ENCODE results near the gene FOXA2.

Gene FOXA2

DNA sequence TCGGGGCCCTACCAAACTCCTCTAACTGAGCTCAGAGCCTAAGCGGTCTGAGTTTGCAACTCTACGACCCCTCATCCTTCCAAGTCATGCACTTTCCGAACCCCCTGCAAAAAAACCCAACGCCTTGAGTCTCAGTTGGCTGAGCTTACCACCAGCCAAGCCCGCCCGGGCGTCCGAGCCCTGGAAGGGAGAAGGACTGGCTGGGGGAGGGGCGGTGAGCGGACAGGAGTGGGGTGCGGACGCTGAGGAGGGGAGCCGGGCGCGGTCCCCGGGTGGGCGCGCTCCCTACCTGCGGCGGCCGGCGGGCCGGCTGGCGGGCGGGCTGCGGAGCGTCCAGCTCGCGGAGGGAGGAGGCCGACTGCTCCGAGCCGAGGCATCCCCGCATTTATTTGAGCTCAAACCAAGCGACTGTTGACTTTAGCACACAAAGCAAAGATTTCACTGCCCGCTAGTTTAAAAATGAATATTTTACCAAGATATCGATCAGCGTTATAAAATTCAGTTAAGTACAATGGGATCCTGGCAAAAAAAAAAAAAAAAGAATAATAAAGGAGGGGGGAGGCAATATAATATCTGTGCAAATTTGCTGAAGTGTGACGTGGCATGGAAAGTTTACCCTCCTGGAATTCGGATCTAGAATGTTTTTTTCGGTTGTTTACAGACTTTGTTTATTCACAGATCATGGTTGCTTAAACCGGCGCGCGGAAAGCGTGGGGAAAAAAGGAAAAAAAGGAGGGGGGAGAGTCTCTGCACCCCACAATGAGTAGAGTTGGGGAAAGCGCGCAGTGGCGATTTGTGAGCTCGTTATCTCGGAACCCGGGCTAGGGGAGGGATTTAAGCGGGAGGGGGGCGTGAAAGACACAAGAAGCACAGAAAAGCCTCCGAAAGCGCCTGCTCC lies 5.9 kb downstream of the FOXA2 start:
- no peaks in the 10 kb centered on the region for H3K9me3 Mint-ChIP-seq (ENCODE audit: low read depth)

DNA sequence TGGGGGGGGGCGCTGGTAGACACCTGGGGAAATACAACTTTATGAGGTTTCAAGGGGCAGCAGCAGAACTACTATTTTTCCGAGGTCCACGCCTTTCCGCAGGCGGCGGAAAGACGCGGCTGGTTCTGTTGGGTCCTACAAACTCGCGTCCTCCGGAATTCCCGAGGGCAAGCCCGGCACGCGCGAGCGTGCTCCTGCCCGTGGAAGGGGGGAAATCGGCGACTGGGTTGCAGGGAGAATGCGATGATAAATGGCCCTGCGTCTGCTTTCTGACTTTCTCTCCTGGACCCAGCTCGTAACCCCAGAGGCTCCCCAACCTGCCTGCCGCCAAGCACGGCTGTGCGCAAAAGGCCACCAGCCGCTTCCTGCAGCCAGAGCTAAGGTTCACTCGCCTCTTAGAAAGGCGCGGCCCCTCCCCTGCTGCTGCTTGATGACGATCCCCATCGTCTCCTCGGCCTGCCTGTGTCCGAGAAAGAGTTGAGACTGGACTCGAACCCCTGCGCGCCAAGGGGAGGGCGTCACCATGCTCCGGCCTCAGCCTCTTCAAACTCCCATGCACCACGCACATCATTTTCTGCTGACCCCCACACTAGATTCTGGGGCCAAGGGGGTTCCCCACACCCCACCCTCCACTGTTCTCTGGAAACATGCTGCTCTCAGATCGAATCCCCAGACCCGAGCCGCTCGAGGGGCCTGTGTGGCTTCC lies 6.7 kb downstream of the FOXA2 start:
- Mint-ChIP-seq H3K27me3 (peaks cover 55% of the 10 kb centered on the region), H3K36me3 (no peaks in the 10 kb centered on the region), H3K4me3 (no peak overlapping the region), H3K9me3 (ENCODE audit: low read depth) (no peaks in the 10 kb centered on the region), H3K4me1 (ENCODE audit: low read depth) (peaks cover 2% of the 10 kb centered on the region), H3K27ac (no peak overlapping the region)

More for the DNA sequence above, 5.9 kb downstream of the FOXA2 start:
- H3K27ac Mint-ChIP-seq: no peak overlapping the region
- peaks cover 2% of the 10 kb centered on the region for H3K4me1 Mint-ChIP-seq (ENCODE audit: low read depth)
- H3K27me3 Mint-ChIP-seq: peaks cover 48% of the 10 kb centered on the region
- no peaks in the 10 kb centered on the region for H3K36me3 Mint-ChIP-seq
- H3K4me3 Mint-ChIP-seq: no peak overlapping the region

DNA sequence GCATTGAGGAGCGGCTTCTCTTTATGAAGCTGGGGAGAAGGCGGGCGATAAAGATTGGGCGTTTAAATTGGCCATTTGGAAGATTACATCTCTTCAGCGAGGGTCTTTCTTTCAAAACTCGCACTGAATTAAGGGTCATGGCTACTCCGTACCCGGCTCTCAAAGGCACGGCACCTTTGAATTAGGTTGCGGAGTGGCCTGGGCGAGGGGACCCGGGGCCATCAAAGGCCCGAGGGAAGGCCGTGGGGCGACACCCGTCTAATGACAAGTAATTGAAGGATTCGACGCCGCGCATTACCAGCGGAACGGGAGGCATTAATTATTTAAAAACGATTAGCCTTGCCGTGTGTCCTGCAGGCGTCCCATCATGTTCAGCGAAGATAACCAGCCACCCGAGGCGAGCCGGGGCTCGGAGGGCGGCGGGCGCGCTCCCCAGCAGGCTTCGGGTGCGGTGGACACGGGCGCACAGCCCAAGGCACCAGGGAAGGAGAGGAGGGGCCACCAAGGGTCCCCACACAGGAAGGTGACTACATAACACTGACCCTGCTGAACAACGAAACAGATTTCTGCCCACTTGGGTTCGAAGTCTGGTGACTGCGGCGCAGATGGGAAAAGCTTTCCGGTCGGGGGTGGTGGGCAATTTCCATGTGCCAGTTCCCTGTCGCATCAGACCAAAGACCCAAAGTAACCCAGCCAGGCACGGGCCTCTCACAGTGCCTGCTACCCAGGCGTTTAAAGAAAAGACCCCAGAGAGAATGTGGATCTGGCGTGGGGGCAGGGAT lies 7.4 kb downstream of the FOXA2 start:
- no peak overlapping the region for H3K27ac Mint-ChIP-seq
- peaks cover 59% of the 10 kb centered on the region for H3K27me3 Mint-ChIP-seq
- no peaks in the 10 kb centered on the region for H3K36me3 Mint-ChIP-seq
- H3K4me3 Mint-ChIP-seq: no peak overlapping the region
- peaks cover 1% of the 10 kb centered on the region for H3K4me1 Mint-ChIP-seq (ENCODE audit: low read depth)
- no peaks in the 10 kb centered on the region for H3K9me3 Mint-ChIP-seq (ENCODE audit: low read depth)

DNA sequence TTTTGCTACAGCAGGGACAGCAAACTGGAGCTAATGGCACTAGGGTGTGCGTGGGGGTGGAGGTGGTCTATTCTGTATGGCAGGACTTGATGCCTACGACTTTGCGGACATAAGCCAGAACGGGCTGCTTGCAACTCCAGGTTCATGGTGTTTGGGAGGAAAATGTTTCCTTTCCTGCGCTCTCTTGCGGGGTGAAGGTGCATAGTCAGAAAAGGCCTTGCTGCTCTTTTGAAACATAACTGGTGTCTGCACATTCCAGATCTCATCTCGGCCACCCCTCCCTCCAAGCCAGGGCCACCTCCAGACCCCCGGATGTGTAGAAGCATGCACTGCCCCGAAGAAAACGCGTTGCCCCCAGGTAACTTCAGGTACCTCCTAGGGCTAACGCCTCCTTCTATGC lies 8.1 kb downstream of the FOXA2 start:
- no peaks in the 10 kb centered on the region for H3K9me3 Mint-ChIP-seq (ENCODE audit: low read depth)
- H3K4me3 Mint-ChIP-seq: no peak overlapping the region
- H3K27me3 Mint-ChIP-seq: peaks cover 61% of the 10 kb centered on the region
- H3K36me3 Mint-ChIP-seq: no peaks in the 10 kb centered on the region
- H3K27ac Mint-ChIP-seq: no peak overlapping the region
- peaks cover 1% of the 10 kb centered on the region for H3K4me1 Mint-ChIP-seq (ENCODE audit: low read depth)

DNA sequence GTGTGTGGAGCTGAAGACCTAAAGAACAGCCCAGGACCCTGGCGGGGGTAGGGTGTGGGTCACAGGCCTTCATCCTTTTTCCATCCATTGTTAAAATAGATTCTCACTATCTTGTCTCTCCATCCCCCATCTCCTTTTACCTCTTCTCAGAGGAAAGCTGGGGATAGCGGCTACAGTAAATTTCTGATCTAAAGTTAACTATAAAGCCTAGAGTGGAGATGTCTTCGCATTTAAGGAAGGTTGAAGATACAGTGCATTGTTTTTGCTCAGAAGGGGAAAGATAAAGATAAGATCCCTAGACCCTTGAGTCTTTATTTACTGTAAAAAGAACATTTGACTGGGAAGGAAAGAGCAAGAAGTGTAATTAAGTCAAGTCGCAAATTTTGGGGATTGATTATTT lies 8.6 kb downstream of the FOXA2 start:
- Mint-ChIP-seq H3K4me1 (ENCODE audit: low read depth) (peaks cover 1% of the 10 kb centered on the region), H3K27ac (no peak overlapping the region), H3K9me3 (ENCODE audit: low read depth) (no peaks in the 10 kb centered on the region), H3K36me3 (no peaks in the 10 kb centered on the region), H3K27me3 (peaks cover 61% of the 10 kb centered on the region), H3K4me3 (no peak overlapping the region)

DNA sequence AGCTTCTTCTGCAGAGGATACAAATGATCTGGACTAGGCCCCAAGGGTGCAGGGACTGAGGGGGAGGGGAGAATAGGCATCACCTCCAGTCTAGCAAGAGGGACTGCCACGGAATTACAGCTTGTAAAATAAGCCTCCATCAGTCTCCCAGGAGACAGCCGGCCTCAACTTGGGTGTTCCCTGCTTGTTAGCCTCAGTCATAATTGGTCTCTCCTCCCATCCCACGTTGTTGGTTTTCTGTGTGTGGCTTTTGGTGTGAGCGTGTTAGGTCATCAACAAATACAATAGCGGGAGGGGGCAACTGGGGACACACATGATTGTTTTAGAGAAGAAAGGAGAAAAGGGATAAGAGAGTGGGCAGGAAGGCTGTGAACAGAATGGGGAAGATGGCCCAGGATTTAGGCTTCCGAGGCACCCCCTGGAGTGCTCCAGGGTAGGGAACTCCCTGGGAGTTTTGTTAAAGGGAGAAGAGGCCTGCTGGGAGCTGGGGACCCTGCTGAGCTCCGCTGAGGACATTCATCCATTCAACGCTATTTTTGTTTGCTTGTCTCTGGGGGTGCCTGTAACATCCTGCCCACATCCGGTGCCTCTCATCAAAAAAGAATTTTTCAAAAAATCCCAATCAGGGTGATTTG lies 9.2 kb downstream of the FOXA2 start:
- H3K4me3 Mint-ChIP-seq: no peak overlapping the region
- no peaks in the 10 kb centered on the region for H3K36me3 Mint-ChIP-seq
- H3K4me1 Mint-ChIP-seq (ENCODE audit: low read depth): peaks cover 1% of the 10 kb centered on the region
- H3K9me3 Mint-ChIP-seq (ENCODE audit: low read depth): no peaks in the 10 kb centered on the region
- peaks cover 56% of the 10 kb centered on the region for H3K27me3 Mint-ChIP-seq
- H3K27ac Mint-ChIP-seq: no peak overlapping the region

DNA sequence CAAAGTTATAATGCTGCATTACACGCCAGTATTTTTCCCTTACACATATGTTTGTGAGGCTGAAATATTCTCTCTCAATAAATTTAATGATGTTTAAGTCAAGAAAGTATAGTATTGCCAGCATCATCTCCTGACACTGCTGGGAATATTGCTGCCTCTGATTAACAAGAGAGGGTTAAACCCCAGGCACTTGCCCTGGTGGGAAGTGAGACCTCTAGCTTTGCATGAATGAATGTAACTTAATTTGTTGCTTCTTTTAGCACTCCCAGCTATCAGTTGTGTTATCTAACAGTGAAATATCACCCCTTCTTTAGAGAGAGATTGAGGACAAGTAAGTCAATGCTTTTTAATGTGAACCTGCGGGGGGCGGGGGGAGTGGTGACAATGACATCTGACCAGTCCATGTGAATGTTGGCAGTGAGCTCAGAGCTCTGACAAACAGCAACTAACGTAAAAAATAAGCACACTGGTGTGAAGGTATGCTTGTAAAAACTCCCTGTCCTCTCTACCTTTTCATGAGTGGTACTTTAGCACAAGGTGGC lies 9.8 kb downstream of the FOXA2 start:
- H3K27ac Mint-ChIP-seq: no peak overlapping the region
- H3K9me3 Mint-ChIP-seq (ENCODE audit: low read depth): no peaks in the 10 kb centered on the region
- H3K36me3 Mint-ChIP-seq: no peaks in the 10 kb centered on the region
- peaks cover 1% of the 10 kb centered on the region for H3K4me1 Mint-ChIP-seq (ENCODE audit: low read depth)
- no peak overlapping the region for H3K4me3 Mint-ChIP-seq
- peaks cover 52% of the 10 kb centered on the region for H3K27me3 Mint-ChIP-seq

DNA sequence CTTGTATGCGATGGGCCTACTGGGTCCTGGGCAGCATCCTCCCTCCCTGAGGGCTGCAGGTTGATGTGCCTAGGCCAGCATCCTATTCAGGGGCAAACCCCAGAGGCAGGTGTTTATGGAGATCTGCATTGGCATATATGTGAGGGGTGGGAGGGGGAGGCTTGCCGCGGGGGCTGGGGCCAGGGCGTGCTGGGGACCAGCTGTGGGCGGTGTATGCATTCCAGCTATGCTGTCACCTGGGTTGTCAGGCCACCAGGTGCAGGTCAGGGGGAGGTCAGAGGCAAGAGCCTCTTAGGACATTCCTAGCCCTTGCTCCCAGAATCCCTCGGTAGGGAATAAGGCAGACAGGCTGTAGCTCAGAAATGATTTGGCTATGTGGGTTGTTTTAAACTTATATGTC lies 11.9 kb downstream of the FOXA2 start:
- H3K4me1 Mint-ChIP-seq (ENCODE audit: low read depth): peaks cover 1% of the 10 kb centered on the region
- no peak overlapping the region for H3K27ac Mint-ChIP-seq
- H3K4me3 Mint-ChIP-seq: no peak overlapping the region
- H3K9me3 Mint-ChIP-seq (ENCODE audit: low read depth): no peaks in the 10 kb centered on the region
- no peaks in the 10 kb centered on the region for H3K36me3 Mint-ChIP-seq
- peaks cover 50% of the 10 kb centered on the region for H3K27me3 Mint-ChIP-seq

DNA sequence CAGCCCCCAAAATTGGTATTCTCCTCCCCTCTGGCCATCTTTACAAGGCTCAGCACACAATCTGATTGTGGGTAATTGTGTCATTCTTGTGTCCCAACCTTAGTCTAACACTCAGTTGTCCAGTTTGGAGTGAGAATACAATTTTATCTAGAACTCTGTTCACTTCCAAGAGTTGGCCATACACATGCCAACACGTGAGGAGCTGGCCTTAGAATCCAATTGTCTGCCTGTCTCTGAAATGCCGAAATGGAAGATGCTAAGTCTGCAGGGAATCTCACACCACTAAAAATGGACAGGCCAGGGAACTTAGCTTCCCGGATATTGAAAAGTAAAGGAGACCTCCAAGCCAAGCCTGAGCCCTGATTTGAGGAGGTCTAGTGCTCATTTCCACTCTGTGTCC lies 12.3 kb downstream of the FOXA2 start:
- Mint-ChIP-seq H3K9me3 (ENCODE audit: low read depth) (no peaks in the 10 kb centered on the region), H3K27me3 (peaks cover 55% of the 10 kb centered on the region), H3K27ac (no peak overlapping the region), H3K4me3 (no peak overlapping the region), H3K36me3 (no peaks in the 10 kb centered on the region), H3K4me1 (ENCODE audit: low read depth) (peaks cover 3% of the 10 kb centered on the region)

DNA sequence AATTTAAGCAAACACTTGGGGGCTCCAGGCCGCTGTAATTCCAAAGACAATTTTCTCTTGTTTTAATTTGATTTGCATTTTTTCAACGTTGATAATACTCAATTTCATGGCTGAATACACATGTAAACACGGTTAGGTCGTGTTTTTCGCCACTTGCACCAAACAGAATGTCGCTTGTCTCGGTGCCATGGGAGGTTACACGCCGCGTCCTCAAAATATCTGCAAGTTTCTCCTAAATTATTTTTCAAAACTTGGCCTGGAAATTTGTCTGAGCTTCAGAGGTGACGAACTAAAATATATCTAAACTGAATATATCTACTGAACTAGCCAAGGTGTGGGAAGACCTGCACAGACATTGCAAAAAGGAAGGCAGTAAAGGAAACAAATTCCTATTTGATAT lies 15.0 kb downstream of the FOXA2 start:
- Mint-ChIP-seq H3K4me1 (ENCODE audit: low read depth) (peaks cover 2% of the 10 kb centered on the region), H3K4me3 (no peak overlapping the region), H3K36me3 (no peaks in the 10 kb centered on the region)

DNA sequence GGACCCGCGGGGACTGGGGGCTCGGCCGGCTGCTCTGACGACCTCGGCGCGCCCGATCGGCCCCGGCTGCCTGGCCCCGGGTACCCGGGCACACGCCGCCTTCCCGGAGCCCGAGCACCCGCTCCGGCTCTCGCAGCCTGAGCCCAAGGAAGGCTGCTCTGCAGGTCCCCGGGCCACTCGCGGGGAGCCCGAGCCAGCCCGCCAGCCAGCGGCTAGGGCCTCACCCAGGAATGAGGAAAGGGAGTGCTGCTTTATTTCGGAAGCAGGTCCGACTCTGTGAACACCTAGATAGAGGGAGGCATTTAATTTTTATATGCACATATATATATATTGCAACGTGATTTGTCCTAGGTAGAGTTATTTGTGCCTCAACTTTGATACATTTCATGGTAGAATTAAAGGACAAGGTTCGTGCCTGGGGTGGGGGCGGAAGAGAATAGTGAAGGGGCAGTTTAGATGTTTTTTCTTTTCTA lies 15.5 kb downstream of the FOXA2 start:
- no peak overlapping the region for H3K27ac Mint-ChIP-seq
- H3K4me3 Mint-ChIP-seq: no peak overlapping the region
- H3K4me1 Mint-ChIP-seq (ENCODE audit: low read depth): peaks cover 2% of the 10 kb centered on the region

More for the DNA sequence above, 15.0 kb downstream of the FOXA2 start:
- H3K27ac Mint-ChIP-seq: no peak overlapping the region
- peaks cover 4% of the 10 kb centered on the region for H3K9me3 Mint-ChIP-seq (ENCODE audit: low read depth)
- peaks cover 48% of the 10 kb centered on the region for H3K27me3 Mint-ChIP-seq

DNA sequence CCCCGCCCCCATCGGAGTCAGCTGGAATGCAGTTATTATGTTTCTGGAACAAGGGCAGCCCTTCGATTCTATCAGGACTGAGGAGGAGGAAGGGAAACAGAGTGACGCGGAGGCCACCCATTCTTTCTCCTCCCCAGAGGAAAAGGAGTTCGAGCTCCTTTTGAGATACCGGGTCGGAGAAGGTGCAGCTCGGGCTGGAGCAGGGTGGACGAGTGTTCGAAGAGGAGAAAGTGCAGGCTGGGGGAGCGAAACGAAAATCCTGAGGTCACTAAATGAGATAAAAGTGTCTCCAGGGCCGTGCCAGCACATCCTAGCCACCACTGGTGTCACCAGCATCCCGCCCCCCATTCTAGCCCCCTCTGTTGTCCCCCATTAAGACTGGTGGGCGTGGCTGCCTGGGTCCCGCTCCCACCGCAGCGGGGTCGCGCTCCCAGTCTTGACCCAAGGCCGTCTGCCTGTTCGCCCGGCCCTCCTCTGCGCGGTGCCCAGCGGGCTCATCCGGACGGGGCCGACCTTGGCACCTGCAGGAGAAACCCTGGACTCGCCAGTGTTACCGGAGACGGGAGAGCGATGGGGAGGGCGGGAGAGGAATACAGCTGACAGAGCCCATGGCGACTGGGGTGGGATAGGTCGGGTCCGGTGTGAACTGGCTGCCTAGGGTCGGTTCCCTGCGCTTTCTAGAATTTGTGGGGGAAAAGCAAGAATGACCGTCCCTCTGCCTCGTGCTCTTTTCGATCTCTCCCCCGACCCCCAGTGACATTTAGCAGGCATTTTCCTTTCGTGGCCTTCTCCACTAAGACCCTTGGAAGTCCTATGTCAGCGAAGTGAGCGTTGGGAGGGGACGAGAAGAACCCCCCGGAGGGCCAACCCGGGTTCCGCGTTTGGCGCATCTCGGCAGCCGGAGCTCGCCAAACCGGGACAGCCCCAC lies 16.2 kb downstream of the FOXA2 start:
- H3K4me1 Mint-ChIP-seq (ENCODE audit: low read depth): peaks cover 2% of the 10 kb centered on the region
- no peak overlapping the region for H3K4me3 Mint-ChIP-seq
- H3K27me3 Mint-ChIP-seq: peaks cover 50% of the 10 kb centered on the region

More for the DNA sequence above, 15.5 kb downstream of the FOXA2 start:
- Mint-ChIP-seq H3K27me3 (peaks cover 50% of the 10 kb centered on the region), H3K9me3 (ENCODE audit: low read depth) (peaks cover 4% of the 10 kb centered on the region), H3K36me3 (no peaks in the 10 kb centered on the region)

DNA sequence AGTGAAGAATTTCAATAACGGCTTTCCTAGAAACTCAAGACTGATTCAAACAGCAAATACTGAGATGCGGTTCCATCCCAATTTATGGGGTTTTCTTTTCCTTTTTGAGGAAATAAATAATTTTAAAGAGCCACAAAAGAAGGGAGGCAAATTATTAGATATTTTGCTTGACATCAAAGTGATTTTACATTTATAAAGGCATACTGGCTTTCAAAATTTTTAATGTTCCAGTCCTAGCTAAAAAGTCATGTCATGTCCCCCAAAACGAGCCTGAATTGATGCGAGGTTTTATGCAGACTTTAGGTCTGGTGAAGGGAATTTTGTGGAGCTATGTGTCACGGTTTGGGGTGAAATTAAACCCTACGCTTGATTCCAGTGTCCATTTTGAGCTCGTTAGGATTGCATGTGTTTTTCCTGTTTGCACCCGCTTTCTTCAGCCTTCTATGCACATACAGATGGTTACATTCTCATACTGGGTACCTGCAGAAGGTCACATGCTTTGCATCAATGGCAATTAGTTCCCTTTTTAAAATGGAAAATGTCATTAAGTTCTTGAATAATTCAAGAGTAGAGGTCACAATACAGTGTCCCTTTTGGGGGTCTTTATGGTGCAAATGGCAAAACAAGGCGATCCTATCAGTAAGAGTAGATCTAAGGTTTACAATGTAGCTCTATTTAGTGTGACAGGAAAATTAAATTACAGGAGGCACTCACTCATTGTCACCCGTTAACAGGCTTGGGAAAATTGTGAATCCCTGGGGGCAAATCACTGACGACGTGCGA lies 17.3 kb downstream of the FOXA2 start:
- H3K9me3 Mint-ChIP-seq (ENCODE audit: low read depth): peaks cover 4% of the 10 kb centered on the region
- H3K4me3 Mint-ChIP-seq: peak overlapping the region; percentile 8
- H3K27ac Mint-ChIP-seq: no peak overlapping the region
- H3K27me3 Mint-ChIP-seq: peaks cover 48% of the 10 kb centered on the region
- no peaks in the 10 kb centered on the region for H3K36me3 Mint-ChIP-seq
- H3K4me1 Mint-ChIP-seq (ENCODE audit: low read depth): peaks cover 2% of the 10 kb centered on the region

More for the DNA sequence above, 16.2 kb downstream of the FOXA2 start:
- no peak overlapping the region for H3K27ac Mint-ChIP-seq
- H3K36me3 Mint-ChIP-seq: no peaks in the 10 kb centered on the region
- H3K9me3 Mint-ChIP-seq (ENCODE audit: low read depth): peaks cover 4% of the 10 kb centered on the region
